Peyer's patch (tissue), 4 donors: Measurements from ENCODE around the gene CALM3.

Experiments
- CTCF ChIP-seq, 6 experiments: fragments of 450-650 bp in 4 of 6; fragments of 200-600 bp in 2 of 6; sonication (generic) in 1 of 6; IDR thresholded peaks; one replicate each; pipeline ENCODE4 v1.5.1; 2017 to 2019; ENCODE audit warnings: antibody characterized with exemption in 6 of 6, mild to moderate bottlenecking in 3 of 6, moderate library complexity in 1 of 6
- POLR2A ChIP-seq, 2 donors: fragments of 450-650 bp; IDR thresholded peaks; one replicate each; pipeline ENCODE4 v1.5.1; 2017; ENCODE audit warnings: antibody characterized with exemption in 2 of 2, mild to moderate bottlenecking in 2 of 2, moderate library complexity in 2 of 2

GRCh38 chr19:46580247-46580646 lies 20.9 kb upstream of the CALM3 start:
- TF ChIP-seq CTCF (IDR thresholded peaks at IDR 0.05) (no peak), POLR2A (IDR thresholded peaks at IDR 0.05) (no peak)
